NCI-H146 (cell line): Measurements from ENCODE around the gene CDKL5.

Source experiments
- DNase-seq: peaks from one replicate; lab custom pipeline; 2025; lab: John Stamatoyannopoulos, UW

CDKL5 gene

DNA sequence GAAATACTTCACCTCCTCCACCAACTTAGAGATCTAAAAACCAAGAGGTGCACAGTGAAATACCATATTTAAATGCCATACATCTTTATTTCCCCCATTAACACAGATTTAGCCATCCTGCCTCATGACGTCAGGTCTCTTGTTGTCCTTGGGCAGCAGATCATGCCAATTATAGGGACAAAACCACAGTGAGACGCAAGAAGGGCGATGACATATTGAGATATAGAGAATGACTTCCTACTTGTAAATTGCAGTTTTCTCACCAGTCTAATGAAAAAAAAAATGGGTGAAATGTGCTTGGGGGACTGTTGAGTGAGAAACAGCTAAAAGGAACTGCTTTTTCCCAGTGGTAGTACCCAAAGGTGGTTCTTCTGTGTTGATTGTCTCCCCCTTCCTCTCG, 222.2 kb downstream of the CDKL5 start:
- no peak for DNase-seq

DNA sequence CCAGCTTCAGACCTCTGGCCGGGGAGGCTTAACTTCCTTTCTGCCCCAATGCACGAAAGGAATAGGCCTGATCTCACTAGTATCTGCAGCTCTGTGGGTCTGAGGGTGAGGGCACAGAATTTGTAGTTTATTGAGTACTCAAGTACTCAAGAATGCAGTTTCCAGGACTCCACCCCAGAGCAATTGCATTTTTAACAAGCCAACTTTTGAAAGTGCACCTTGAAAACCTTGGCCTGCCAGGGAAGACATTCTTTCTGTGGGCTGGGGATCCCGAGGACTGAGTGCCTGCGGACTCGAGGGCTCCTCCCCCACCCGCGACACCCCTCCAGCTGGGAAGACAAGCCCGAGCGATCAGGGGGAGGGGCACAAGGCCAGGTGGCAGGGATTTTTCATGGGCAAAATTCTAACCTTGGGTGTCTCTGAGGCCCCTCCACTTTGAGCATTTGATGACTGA, 224.1 kb downstream of the CDKL5 start:
- DNase-seq, result no peak

DNA sequence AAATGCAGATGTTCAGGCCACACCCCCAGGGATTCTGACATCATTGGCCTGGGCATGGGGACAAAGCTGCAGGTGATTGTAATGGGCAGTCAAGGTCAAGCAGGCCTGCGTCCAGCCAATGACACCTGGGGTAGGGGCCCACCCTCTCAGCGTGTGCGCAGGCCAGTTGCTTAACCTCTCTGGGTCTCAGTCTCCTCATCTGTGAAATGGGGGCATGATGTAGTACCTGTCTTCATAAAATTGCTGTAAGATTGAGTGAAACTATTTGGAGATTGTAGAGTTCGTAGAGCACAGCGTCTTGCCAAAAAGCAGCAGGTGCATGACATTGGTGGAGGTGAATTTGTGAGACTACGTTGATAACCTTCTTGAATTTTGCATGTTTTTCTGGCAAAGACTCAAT, 225.3 kb downstream of the CDKL5 start:
- no peak for DNase-seq

GRCh38 chrX:18652636-18653035, 227.2 kb downstream of the CDKL5 start:
- no peak for DNase-seq

DNA sequence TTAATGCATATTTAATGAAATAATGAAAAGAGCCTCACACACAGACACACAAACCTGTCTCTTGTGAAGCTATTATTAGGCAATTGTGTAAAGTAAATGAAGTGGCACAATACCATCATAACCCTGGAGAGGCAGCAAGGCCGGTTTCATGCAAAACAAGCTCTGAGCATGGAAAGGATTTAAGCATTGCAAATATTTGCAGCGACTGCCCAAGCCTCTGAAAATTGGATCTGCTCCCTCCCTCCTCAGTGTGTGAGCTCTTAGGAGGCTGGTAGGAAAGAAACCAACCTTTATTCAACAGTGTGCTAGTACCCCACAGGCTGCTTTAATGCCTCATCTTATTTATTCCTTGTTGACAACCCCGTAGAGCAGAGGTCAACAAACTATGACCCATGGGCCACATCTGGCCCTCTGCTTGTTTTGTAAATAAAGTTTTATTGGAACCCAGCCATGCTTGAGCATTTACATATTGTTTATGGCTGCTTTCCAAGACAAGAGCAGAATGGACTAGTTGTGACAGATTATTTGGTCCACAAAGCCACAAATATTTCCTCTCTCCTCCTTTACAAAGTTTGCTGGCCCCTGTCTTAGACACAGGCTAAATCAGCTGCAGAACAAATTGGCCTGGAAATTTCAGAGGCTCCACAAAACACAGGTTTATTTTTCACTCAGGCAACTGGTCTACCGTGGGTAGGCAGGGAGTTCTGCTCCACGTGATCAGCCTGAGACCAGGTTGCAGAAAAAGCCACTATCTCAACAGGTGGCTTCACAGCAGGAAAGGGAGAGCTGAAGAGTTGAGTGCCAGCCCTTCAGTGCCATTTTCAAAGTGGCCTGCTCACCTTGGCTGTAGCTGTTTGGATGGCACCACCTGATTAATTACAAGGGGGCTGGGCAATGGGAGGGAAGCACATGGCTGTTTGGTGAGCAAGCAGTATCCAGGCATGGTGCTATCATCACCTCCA, 229.7 kb downstream of the CDKL5 start:
- DNase-seq, result peak; percentile 2

DNA sequence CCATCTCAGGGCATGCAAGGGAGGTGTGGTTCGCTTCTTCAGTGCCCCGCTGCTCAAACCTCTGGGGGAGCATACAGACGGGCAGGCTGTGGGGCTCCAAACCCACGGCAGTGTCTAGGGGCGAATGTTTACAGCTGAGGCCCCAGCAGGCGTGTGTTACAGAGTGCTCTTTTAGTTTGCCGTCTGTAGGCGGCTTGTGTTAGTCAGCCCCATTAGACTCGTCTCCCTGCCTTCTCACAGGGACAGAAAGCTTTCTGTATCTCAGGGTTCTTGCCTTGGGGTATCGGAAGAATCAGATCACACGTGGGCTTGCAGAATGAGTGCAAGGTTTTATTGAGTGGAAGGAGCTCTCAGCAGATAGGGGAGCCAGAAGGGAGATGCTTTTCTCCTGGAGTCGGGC, 235.9 kb downstream of the CDKL5 start:
- DNase-seq, result no peak

GRCh38 chrX:18664947-18665346, 239.5 kb downstream of the CDKL5 start:
- DNase-seq, result no peak

DNA sequence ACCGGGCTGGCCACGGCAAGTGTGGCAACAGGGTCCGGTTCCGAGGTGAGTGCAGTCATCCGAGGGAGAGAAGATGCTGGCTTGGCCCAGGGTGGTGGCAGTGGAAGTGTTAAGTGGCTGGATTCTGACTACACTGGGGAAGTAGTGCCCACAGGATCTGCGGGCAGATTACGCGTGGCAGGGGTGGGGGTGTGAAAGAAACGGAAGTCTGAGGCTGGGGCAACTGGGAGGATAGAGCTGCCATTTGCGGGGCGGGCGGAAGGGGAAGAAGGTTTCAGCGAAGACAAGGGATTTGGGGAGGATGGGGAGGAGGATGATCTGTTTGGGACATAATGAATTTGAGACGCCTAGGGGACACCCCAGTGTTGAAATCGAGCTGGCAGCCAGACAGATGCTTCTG, 241.2 kb downstream of the CDKL5 start:
- no peak for DNase-seq

GRCh38 chrX:18668071-18668835, 242.8 kb downstream of the CDKL5 start:
- DNase-seq, result no peak

DNA sequence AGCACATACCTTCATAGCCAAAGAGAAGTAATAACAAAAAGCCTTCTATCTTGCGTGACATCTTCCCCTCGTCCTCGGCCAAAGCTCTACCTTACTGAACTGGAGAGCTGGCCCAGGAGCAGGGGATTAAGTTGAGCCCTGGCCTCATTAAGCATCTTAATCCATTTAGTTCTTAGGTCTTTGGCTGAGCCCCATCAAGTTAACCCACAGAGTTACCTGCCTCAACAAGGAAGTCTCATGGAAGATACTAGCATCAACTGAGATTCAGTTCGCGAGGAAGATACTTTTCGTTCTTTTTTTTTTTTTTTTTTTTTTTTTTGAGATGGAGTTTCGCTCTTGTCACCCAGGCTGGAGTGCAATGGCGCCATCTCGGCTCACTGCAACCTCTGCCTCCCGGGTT, 246.6 kb downstream of the CDKL5 start, which contains the start of gene RS1:
RS1 (minus strand) TSS at position 101 of the 400 bp plus-strand sequence; CDS start at position 61, 40 bp downstream.
- DNase-seq, result no peak

DNA sequence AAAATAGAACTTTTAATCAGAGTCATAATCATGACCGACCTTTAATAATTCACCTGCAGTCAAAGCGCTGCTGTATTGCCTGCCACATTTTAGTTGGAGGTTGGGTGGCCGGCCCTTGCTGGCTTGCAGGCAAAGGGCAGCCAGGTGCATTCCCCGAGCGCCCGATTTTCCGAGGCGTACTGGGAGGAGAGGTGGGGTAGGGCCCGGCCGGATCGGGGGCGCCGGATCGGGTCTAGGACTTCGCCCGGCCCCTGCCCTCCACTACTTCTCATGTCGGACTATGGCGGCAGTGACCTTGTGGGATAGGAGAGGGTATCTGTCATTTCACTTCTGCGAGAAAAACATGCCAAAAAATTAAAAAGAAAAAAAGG, 249.0 kb downstream of the CDKL5 start:
- peak; percentile 54 for DNase-seq

- peak; percentile 61 for DNase-seq
Observed at GRCh38 chrX:18674788-18675735, 249.7 kb downstream of the CDKL5 start.

- no peak for DNase-seq
Observed at GRCh38 chrX:18676050-18676449, 250.6 kb downstream of the CDKL5 start.

DNA sequence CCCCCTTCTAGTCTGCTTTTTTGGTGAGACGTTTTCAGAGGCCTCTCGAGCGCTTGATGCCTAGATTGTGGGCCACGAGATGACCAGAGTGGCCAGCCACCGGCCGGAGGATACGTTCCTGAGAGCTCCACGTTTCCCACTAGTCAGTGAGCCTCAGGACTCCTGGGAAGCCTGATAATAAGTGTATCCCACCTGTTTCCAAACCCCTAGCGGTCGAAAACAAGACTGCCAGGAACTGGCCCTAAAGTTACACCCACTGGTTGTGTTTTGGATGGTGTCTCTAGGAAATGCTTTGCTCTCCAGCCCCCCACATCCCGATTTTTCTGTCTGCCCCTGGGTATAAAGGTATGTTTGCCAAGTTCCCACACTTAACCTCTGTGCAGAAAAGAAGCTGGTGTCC, 251.1 kb downstream of the CDKL5 start:
- peak; percentile 43 for DNase-seq

GRCh38 chrX:18677161-18677869, 251.9 kb downstream of the CDKL5 start:
- DNase-seq, result no peak

GRCh38 chrX:18681996-18682395, 256.6 kb downstream of the CDKL5 start:
- DNase-seq, result no peak

DNA sequence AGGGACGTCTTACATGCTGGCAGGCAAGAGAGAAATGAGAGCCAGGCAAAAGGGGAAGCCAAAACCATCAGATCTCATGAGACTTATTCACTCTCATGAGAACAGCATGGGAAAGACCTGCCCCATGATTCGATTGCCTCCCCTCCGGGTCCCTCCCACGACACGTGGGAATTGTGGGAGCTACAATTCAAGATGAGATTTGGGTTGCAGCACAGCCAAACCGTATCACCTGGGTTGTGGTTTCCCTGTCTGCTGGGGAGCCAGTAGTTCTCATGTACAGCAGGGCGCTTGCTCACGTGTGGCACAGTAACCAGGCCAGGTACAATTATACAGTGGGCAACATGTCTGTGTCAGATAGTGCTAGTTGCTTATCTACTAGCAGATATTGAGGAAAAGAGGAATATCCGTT, 257.6 kb downstream of the CDKL5 start:
- DNase-seq, result no peak

DNA sequence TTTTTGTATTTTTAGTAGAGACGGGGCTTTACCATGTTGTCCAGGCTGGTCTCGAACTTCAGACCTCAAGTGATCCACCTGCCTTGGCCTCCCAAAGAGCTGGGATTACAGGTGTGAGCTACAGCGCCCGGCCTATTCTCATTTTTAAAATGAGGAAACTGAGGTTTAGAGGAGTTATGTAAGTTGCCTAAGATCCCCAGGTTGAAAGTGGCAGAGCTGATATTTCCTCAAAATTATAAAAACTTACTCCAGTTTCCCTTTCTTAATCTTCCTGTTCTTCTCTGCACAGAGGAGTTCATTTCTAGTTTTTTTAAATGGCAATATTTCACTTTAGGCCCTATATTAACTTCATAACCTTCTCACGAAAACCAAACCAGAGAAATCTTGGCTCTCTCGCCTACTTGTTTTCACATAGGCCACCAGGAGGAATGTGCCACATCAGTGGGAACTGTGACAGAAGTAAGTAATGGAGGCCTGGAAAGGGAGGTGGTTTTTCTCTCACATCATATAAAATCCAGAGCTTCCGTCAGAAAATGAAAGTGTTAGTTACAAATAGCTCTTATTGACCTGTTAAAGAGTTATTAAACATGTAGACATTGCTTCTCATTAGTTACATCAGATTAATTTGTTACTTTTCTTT, 262.6 kb downstream of the CDKL5 start:
- DNase-seq, result no peak

DNA sequence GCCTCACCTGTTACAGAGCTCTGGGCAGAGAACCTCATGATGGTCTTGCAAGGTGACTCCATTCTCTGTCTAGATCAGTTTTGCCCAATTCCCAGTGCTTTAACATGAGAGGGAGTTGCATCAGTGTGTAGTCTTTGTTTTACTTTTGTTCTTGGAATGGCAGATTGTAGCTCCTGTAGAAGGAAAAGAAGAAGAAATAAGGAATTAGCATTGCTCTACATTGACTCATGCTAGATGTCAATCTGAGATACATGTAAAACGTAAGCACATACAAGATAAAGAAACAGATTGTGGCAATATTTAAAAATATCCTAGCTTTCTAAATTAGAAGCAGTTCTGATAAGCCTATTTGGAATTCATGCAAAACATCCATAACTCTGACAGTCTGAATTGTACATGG, 266.0 kb downstream of the CDKL5 start:
- DNase-seq, result no peak

DNA sequence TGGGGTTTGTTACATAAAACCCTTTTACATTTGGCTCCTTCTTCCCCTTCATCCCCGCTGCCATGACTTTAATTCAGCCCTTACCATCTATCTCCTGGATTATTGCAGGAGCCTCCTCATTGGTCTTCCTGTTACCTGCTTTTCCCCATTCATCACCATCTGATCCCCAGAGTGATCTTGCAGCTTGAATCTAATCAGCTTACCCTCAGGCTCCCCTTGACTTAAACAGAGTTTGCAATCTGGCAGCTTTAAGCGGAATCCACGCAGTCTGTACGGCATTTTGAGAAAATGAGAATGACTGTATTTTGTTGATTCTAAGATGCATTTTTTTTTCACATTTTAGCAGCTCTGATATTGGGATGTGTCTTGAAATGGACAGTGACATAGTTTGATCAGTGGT, 267.1 kb downstream of the CDKL5 start:
- no peak for DNase-seq

GRCh38 chrX:18696653-18697052, 271.2 kb downstream of the CDKL5 start:
- no peak for DNase-seq
